Inflammatory macrophage treated with lipopolysaccharide for 4 hours (primary cell): ENCODE results near the gene CHRNA4.

Experiments used
- DNase-seq: peaks from one replicate; pipeline ENCODE4 v3.0.0-alpha.2; 2020

Gene CHRNA4

DNA sequence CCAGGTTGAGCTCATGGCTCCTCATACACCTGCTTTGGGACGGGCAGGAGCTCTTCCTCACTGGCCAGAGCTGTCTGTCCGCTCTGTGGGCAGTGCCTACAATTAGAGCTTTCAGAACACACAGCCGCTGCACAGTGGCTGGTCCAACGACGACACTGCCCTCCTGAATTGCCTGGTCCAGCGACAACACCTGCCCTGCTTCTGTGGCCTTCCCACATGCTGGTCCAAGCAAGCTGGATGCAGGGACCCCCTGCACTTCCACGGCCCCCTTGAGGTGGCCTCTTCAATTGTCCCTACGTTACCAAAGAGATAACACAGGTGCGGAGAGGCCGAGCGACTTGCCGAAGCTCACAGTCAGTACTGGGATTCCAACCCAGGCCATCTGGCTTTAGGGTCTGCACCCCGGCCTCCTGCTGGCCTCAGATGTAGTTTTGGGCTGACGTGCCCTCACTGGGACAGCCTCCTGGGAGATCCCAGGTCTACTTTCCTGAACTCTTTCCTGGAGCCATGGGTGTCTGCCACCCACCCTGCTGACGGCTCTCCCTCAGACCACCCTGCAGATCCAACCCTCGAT is 1.4 kb upstream of the CHRNA4 start:
- no peak for DNase-seq

GRCh38 chr20:63361519-63362435 is 628 bp upstream of the CHRNA4 start:
- no peak for DNase-seq

DNA sequence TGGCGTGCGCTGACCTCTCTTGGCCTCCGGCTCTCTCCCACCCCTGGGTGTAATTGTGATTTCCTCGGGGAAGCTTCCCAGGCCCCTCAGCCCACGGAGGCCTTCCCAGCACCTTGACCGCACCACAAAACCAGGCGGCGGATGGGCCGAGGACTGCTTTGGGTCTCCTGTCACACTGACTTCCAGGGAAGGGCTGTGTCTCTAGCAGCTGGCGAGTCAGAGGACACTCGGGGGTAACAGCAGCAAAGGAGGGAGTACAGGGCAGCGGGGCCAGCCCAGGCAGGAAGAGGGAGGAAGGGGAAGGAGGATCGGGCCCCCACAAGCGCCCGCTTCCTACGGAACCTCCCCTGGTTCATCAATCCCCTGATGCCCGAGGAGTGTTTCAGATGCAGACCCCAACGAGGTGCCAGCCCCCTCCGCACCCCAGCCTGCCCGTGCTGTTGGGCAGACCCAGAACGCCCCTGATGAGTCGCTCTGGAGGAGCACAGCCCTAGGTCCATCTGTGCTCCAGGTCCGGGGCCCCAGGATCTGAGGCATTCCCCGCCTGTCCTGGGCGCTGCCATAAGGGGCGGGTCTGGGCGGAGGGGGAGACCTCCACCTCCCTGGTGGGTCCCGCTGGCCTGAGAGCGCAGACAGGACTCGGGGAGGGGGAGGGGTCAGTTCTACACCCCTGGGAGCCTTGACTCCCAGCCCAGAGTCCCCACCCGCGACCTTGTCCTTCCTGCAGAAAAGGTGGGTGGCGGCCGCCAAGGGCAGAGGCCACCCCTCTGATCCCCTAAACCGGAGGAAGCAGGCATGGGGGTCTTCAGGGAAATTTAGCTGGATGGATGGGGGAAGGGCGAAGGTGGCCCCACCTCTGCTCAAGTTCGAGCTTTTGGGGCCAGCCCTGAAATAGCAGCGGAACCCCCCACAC is 956 bp downstream of the CHRNA4 start:
- no peak for DNase-seq

GRCh38 chr20:63359164-63359934 is 1.8 kb downstream of the CHRNA4 start:
- no peak for DNase-seq

- no peak for DNase-seq
These were observed 2.9 kb downstream of the CHRNA4 start for GRCh38 chr20:63357921-63358905.

DNA sequence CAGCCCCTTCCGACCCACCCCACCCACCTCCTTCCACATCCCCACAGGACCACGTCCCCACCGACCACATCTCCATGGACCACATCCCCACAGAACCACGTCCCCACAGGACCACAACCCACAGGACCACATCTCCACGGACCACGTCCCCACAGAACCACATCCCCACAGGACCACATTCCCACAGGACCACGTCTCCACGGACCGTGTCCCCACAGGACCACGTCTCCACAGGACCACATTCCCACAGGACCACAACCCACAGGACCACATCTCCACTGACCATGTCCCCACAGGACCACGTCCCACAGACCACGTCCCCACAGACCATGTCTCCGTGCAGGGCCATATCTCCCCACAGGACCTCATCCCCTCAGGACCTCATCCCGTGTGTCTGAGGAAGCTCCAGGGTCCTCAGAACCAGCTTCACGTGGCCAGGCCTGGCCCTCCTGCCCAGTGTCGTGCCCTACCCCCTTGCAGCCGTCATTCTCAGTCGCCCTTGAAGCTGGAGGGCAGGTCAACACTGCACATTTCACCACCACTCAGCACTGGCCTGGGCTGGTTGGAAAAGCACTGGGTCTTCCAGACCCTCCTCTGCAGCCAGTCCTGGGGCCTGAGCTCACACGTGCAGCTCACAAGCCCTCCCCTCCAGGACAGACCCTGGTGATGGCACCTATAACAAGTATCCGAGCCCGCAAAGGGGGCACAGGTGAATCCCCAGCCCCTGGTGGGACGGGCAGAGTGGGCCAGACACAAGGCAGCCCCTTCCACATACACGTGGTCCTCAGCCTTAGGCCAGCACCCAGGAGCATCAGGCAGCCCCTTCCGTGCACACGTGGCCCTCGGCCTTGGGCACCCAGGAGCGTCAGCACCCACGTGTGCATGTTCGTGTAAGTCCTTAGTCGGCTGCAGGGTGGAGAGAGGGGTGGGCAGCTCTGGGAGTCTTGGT is 3.9 kb downstream of the CHRNA4 start:
- DNase-seq, result no peak

GRCh38 chr20:63356511-63356910 is 4.6 kb downstream of the CHRNA4 start:
- no peak for DNase-seq

DNA sequence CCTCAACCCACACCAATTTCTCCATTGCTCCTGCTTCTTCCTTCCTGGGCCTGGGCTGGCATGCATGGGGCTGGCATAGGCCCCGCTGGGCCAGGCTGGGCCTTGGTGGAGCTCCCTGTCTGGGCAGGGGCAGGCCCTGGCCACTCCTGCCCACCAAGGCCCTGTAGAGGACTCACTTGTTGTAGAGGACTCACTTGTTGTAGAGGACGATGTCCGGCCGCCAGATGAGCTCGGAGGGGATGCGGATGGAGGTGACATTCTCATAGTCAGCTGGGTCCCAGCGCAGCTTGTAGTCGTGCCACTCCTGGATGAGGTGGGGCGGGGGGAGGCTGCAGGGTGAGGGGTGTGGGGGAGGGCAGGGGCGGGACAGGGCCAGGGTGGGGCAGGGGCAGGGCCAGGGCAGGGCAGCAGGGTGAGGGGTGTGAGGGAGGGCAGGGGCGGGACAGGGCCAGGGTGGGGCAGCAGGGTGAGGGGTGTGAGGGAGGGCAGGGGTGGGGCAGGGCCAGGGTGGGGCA is 5.3 kb downstream of the CHRNA4 start:
- DNase-seq, result no peak

GRCh38 chr20:63354636-63355350 is 6.4 kb downstream of the CHRNA4 start:
- DNase-seq, result no peak

DNA sequence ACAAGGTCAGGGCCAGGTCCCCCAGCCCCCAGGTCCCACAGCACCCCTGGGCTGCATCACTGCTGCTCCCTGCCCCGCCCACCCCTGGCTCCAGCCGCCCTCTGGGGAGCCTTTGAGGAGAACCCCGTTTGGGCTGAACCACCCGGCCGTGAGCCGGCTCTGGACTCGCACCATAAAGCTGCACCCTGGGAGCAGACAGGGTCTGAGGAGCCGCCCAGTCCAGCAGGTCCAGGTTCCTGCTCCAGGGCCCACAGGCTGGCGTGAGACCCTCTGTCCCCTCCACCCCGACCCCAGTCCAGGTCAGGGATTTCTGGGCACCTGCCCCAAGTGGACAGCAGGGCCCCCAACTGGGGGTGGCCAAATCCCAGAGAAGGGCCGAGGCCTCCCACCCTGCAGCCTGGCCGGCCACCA is 8.3 kb downstream of the CHRNA4 start:
- DNase-seq, result no peak

DNA sequence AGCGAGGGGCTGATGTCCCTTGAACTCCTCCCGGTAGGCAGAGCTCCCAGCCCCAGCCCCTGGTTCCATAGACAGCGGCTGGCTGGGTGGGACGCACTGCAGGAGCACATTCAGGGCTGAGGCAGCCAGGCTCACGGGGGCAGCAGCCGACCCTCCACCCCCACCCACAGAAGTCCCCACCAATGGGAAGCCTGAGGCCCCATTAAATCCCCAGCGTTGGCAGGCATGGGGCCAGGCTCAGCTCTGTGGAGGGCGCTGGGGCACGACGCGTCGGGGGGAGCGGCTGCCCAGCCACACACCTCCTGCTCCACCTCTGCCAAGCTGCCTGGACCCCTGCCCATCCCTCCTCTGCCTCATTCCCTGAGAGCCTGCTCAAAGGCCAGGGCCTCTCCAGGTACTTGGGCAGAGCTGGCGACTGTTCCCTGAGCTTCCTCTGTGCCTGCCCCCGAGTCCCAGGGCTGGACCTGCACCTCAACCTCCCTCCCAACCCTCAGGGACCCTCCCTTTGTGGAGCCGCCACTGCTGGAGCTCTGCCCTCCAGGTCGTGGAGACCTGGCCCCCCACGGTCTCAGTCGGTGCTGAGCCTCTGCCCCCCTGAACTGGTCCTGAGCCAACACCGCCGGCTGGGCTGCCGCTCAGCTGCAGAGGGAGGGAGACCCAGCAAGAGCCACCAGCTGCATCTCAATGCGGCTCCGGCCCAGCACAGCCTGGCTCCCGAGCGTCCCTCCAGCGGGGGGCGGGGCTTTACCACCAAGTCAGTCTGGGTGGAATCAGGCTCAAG is 9.1 kb downstream of the CHRNA4 start:
- DNase-seq, result no peak

DNA sequence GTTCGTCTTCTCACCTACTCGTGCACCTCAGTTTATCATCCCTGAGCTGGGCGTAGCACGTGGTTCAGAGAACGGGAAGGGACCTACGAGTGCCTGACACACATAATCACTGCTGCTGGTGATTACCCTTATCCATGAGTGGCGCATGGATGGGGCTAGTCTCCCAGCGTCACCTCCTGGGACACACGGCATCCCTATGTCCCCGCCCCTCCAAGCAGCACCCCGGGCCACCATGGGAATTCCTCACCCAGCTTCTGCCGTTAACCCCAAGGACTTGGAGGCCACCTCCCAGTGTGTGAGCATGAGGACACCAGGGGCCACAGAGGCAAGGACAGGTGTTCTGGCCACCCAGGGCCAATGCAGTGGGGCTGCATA is 9.8 kb downstream of the CHRNA4 start:
- no peak for DNase-seq

- no peak for DNase-seq
These were observed 10.4 kb downstream of the CHRNA4 start for GRCh38 chr20:63350597-63351325.

DNA sequence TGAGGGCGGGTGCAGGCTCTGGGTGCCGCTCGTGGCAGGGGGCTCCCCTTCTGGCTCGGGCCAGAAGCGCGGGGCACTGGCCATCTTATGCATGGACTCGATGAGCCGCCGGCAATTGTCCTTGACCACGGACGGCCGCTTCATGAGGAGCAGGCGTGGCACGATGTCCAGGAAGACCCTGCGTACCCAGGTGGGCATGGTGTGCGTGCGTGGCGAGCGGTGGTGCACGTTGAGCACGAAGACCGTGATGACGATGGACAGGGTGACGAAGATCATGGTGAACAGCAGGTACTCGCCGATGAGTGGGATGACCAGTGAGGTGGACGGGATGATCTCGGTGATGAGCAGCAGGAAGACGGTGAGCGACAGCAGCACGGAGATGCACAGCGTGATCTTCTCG is 11.0 kb downstream of the CHRNA4 start:
- DNase-seq, result no peak

DNA sequence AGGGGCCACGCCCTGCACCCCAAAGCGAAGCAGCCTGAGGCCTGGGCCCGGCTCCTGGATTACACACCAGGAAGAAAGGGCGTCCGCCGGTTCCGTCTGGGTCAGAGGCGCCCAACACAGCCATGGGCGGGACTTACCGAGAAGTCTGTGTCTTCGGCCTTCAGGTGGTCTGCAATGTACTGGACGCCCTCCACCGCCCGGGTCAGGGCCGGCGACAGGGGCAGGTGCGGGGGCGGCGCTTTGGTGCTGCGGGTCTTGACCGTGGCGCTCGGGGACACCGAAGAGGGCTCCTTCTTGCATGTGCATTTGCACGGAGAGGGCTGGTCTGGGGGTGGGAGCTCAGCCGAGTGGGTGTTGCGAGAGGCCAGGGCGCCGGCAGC is 11.6 kb downstream of the CHRNA4 start:
- DNase-seq, result no peak

DNA sequence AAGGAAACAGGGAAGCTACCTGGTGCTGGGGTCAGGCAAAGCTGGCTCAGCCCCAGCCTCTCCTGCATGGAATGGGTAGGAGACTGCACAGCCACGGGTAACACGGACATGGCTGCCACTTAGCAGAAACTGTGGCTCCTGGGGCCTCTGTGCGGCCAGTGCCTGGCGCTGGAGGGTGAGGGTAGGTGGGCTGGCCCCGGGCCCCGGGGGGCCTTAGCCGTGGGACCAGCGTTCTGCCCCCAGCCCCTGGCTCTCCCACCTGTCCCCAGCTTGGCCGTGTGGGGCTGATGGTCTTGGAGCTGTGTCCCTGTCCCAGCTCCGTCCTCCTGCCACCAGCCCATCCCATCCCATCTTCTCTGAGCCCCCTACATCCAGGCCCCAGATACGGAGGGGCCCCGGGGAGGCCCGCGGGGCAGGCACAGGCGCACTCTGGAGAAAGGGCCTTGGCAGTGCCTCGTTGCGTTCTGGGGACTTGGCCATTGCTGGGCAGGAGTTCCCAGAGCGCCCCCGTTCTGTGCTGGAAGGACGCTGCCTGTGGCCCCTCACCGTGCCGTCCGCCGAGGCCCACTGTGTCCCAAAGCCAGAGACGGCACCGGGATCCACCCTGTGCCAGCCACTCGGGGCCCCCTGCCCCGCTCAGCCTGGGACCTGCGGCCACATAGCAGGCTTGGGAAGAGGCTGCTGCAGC is 12.2 kb downstream of the CHRNA4 start:
- DNase-seq, result no peak
